GM21825 (cell line): ENCODE data around the gene DPCD.
A peak's percentile ranks its signal among the peaks of the same experiment; 100 is the strongest.

Experiments used
- ATAC-seq: cut with Tn5 transposase; IDR thresholded peaks from one replicate; pipeline ENCODE4 v1.9.1; 2021; ENCODE audit warnings: mild to moderate bottlenecking, moderate library complexity; ENCODE audit not compliant: unreplicated experiment

The DPCD gene

GRCh38 chr10:101587725-101588653, at the start of gene DPCD, which contains the start of gene POLL:
TSS of gene DPCD (plus strand) at chr10:101588321. CDS start at chr10:101588337, 16 bp downstream.
TSS of gene POLL (minus strand) at chr10:101588257. CDS start at chr10:101587360, 897 bp downstream.
- ATAC-seq, result peak; percentile 97

DNA sequence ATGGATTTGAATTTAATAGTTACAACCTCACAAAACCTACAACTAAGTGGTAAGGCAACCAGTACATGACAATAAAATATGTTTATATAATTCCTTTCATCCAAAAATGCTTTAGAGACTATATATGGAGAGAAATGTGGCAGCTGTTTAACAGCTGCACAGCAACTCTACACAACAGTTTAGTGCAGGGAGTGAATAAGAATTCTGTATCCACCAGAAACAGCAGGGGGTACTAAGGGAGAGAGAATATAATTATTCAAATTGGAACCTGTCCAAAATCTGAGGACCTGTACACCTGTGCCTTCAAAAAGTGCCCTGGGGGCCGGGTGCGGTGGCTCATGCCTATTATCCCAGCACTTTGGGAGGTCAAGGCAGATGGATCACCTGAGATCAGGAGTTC, 49.7 kb upstream of the DPCD start:
- ATAC-seq, result no peak

DNA sequence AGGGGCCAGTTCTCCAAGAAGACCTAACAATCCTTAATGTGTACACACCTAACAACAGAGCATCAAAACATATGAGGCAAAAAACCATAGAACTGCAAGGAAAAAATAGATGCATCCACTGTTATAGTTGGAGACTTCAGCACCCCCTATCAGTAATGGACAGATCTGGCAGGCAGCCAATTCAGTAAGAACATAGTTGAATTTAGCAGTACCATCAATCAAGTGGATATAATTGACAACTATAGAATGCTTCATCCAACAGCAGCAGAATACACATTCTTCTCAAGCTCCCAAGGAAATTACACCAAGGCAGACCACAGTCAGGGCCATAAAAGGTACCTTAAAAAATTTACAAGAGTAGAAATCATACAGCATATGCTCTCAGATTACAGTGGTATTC, 42.2 kb upstream of the DPCD start:
- ATAC-seq, result no peak

DNA sequence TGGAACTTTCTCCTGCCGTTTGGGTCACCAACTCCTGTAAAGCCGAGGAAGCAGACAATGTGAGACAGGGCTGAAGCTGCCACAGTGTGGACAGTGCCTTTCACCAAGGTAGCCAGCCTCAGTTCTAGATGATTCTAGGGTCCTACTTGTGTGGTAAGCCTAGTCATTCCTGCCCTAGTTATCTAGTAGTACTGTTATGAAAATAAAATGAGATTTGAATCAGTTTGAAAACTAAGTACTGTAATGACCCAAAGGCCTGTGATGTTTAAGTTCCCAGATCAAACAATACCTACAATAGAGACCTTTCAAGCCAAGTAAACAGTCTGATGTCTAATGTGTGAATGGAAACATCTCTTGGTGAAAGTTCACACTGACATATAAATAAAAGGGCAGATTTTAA, 37.2 kb upstream of the DPCD start:
- ATAC-seq, result no peak

DNA sequence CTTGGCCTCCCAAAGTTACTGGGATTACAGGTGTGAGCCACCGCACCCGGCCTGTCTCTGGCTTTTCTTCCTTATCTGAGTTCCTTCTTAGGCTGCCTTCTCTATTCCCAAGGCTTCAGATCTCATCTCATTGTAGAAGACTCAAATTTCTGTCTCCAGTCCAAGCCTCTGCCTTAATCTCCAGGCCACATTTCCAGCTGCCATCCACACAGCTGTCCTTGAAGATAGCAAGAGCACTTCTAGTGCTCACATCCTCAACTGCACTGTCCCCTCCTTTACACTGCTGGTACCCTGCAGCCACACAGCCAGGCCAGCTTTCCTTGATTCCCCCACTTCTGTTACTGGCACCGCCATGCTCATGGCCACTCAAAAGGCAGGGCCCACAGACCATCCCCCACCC, 35.7 kb upstream of the DPCD start:
- ATAC-seq, result no peak

- ATAC-seq, result no peak
Observed at GRCh38 chr10:101557541-101557940, 30.6 kb upstream of the DPCD start.

- no peak for ATAC-seq
Observed at GRCh38 chr10:101558204-101558603, 29.9 kb upstream of the DPCD start.

- ATAC-seq, result no peak
Observed at GRCh38 chr10:101558671-101559595, 29.2 kb upstream of the DPCD start.

DNA sequence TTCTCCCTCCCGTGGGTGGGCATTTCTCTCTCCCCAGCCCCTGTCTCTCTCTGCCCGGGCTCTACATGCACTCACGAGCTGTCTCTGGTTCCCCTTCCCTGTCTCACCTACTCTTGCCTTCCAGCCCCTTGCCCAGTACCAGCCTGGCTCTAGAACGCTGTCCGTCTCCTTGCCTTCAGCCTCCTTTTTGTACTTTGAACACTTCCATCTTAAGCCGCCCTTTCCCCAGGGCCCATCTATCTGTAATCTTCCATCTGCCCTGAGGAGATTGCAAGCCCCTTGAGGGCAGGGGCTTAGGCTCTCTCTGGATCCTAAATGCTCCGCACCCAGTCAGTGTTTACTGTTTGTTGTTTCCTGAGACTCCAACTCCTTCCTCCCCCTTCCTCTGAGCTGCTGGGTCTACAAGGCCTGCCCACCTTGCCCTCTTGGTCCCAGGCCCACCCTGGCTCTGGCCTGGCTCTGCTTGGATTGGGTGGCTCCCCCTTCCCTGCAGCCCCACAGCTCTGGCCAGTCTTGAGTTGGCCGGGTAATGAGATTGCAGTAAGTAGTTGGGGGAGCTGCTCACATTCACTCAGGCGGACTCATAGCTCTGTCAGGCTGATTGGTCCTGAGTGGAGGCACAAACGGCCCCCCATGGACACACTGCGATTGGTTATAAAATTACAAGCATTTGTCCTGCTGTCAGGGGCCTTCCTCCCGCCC, 28.4 kb upstream of the DPCD start:
- ATAC-seq, result no peak

- no peak for ATAC-seq
Observed at GRCh38 chr10:101560298-101561067, 27.6 kb upstream of the DPCD start.

DNA sequence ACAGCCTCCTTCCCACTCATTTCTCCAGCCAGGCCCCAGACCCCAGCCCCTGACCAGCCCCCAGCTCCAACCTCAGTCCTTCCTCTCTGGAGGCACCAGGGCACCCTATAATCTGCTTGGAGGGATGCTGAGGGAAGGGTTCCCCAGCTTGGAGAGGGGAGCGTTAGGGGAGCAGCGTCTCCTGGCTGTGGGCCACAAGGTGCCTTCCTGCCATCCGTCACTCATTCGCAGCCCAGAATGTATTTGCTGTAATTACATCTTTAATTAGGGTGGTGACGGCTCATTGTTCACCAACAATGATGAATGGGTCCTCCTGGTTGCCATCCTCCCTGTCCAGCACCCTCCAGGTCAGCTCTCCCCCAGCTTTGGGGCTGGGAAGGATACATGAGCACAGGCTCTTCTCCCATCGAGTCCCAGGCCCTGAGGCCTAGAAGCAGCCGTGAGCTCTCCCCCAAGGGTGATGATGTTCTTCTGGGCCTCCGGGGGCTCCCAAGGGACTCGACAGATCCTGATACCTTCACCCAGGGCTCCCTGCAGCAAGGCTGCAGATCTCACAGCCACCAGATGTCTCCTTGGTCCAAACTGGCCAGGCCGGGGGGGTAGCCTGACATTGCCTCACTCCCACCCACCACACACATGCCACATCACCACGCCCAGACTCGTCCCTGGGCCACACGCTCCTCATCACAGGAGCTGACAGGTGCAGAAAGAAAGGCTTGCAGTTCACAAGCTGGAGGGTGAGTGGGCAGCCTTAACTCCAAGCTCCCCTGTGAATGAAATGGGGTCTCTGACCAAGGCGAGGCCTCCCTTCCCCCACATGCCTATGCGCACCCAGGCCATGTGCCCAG, 26.8 kb upstream of the DPCD start:
- no peak for ATAC-seq

- ATAC-seq, result no peak
Observed at GRCh38 chr10:101562231-101562630, 25.9 kb upstream of the DPCD start.

- no peak for ATAC-seq
Observed at GRCh38 chr10:101563007-101563406, 25.1 kb upstream of the DPCD start.

GRCh38 chr10:101563497-101564040, 24.6 kb upstream of the DPCD start:
- no peak for ATAC-seq

DNA sequence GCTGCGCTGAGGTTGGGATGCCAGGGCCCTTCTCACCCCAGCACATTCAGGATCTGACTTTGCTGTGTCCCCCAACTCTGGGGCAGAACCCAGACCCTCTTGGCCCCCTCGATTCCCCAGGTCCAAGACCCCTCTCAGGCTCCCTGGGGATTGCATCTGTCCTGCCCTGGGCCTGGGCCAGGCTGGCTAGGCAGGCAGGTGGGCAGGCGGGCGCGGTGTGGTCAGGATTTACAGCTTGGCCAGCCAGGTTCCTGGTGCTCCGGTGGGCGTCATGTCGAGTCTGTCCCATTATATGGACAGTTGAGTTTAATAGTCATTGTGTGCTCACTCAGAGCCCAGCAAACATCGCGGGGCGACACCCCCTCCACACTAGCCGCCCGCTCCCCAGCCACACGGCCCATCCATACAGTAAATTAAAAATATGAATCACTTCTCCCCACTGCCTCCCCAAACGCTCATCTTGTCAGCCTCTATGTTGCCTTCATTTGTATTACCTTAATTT, 23.6 kb upstream of the DPCD start:
- ATAC-seq, result no peak

DNA sequence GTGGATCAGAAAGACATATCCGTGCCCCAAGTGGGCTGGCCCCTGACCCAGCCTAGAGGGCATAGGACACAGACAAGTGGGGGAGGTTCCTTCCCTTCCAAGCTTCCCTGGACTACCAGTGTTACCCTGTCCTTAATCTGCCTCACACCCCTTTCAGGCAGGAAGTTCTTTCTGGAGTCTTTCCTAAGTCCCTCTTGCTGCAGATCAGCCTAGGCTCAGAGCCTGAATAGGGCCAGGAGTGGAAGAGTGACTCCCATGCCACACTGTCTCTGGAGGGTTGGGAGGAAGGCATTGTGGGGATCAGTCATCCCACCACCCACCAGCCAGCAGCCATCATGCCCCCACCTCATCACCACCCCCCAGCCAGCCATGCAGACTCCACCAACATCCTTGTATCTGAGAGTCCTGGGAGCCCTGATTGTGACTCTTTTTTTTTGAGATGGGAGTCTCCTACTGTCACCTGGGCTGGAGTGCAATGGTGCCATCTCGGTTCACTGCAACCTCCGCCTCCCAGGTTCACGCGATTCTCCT, 22.7 kb upstream of the DPCD start:
- ATAC-seq, result no peak

GRCh38 chr10:101565936-101566332, 22.2 kb upstream of the DPCD start:
- ATAC-seq, result no peak

DNA sequence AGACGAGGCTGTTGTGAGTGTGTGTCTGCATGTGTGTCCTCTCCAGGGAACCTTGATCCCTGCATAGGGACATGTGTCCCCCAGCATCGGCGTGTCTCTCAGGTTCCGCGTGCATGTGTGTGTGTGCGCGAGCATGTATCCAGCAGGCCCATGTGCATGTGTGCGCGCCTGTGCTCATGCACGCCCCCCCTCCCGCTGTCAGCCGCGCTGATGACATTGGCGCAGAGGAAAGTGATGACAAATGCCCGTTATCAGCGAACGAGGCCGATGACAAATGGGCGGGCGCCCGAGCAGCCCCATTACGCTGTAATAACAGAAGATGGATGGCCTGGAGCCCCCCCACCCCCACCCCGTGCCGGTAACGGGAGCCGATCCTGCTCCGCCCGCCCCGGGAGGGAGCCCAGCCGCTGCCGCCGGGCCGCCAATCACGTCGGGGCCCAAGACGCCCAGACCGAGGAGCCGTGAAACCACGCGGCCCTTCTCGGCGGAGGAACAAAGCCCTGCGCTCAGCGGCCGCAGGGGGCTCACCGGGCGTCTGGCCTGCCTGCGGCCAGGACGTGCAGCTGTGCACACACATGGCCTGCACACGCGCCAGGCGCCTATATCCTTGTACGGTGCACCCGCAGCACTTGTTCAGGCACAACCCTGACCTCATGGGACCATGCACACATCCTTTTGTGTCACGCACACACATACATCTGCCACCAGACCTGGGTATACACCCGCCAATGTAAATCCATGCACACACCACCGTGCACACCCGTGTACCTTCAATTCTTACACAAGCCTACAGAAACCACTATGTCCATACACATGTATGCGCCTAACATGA, 21.6 kb upstream of the DPCD start:
- ATAC-seq, result no peak
